ENCODE data around the gene NR1H3. TPM values are rescaled to one million over a fixed set of nuclear protein-coding genes. Genes with fewer than 3 reads are reported as not detected.

The NR1H3 gene
- total and polyA plus RNA-seq, 9 donors: 18.0 to 39.7 (median 27.3) TPM

- H3K27me3 ChIP-seq: no peaks in the 10 kb centered on the region
- DNase-seq: no peak
- peaks cover 10% of the 10 kb centered on the region for H3K4me1 ChIP-seq (ENCODE audit: insufficient read depth)
- WGBS, 3 donors: 52 to 60% (median 55%) methylated on average over 10 of the region's 10 CpGs
- H3K9me3 ChIP-seq: no peaks in the 10 kb centered on the region
- TF ChIP-seq EP300 (IDR thresholded peaks at IDR 0.05) (no peak), POLR2A (IDR thresholded peaks at IDR 0.05) (no peak)
- TF ChIP-seq, protein P1, sequence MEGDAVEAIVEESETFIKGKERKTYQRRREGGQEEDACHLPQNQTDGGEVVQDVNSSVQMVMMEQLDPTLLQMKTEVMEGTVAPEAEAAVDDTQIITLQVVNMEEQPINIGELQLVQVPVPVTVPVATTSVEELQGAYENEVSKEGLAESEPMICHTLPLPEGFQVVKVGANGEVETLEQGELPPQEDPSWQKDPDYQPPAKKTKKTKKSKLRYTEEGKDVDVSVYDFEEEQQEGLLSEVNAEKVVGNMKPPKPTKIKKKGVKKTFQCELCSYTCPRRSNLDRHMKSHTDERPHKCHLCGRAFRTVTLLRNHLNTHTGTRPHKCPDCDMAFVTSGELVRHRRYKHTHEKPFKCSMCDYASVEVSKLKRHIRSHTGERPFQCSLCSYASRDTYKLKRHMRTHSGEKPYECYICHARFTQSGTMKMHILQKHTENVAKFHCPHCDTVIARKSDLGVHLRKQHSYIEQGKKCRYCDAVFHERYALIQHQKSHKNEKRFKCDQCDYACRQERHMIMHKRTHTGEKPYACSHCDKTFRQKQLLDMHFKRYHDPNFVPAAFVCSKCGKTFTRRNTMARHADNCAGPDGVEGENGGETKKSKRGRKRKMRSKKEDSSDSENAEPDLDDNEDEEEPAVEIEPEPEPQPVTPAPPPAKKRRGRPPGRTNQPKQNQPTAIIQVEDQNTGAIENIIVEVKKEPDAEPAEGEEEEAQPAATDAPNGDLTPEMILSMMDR (IDR thresholded peaks at IDR 0.05): no peak
- no peak overlapping the region for H3K4me3 ChIP-seq
- intact Hi-C loops (cut with DNase I): loop anchor here in 2 of 4 donors (5.0 to 10.0 kb wide), 2 partner anchors 77 to 95 kb away; partner anchors contain the start of gene MYBPC3 (in 1 of the 2)
- no peak overlapping the region for H3K27ac ChIP-seq
- no peaks in the 10 kb centered on the region for H3K36me3 ChIP-seq
Observed at GRCh38 chr11:47259232-47259977, 1.6 kb downstream of the NR1H3 start.

DNA sequence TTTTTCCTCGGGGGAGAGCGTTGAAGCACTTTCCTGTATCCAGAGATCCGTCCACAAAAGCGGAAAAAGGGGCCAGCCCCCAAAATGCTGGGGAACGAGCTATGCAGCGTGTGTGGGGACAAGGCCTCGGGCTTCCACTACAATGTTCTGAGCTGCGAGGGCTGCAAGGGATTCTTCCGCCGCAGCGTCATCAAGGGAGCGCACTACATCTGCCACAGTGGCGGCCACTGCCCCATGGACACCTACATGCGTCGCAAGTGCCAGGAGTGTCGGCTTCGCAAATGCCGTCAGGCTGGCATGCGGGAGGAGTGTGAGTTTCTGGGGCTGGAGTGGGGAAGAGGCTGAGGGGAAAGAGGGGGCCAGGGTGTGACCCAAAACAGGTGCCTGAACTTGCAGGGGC is 2.6 kb downstream of the NR1H3 start:
- no peaks in the 10 kb centered on the region for H3K27me3 ChIP-seq
- intact Hi-C loops (cut with DNase I): loop anchor here in 1 of 4 donors (5.0 to 10.0 kb wide), 2 partner anchors 43 to 94 kb away; partner anchors contain the start of gene MYBPC3
- no peaks in the 10 kb centered on the region for H3K36me3 ChIP-seq
- H3K9me3 ChIP-seq: no peaks in the 10 kb centered on the region
- H3K4me3 ChIP-seq: no peak overlapping the region
- H3K4me1 ChIP-seq (ENCODE audit: insufficient read depth): peaks cover 5% of the 10 kb centered on the region
- no peak for DNase-seq
- 90 to 93% (median 91%) methylated on average over 19 of the region's 19 CpGs for WGBS, 3 donors
- H3K27ac ChIP-seq: no peak overlapping the region
- TF ChIP-seq EP300 (IDR thresholded peaks at IDR 0.05) (no peak), POLR2A (IDR thresholded peaks at IDR 0.05) (no peak)
- TF ChIP-seq, protein P1 (IDR thresholded peaks at IDR 0.05): no peak

- TF ChIP-seq POLR2A (IDR thresholded peaks at IDR 0.05): no peak
- TF ChIP-seq, protein P1 (IDR thresholded peaks at IDR 0.05): no peak
- no peak for TF ChIP-seq EP300 (IDR thresholded peaks at IDR 0.05)
- Histone ChIP-seq H3K27ac (no peak overlapping the region), H3K9me3 (no peaks in the 10 kb centered on the region), H3K27me3 (no peaks in the 10 kb centered on the region), H3K4me3 (no peak overlapping the region), H3K36me3 (no peaks in the 10 kb centered on the region), H3K4me1 (ENCODE audit: insufficient read depth) (peaks cover 5% of the 10 kb centered on the region)
- intact Hi-C loops (cut with DNase I): loop anchor here in 1 of 4 donors (5.0 to 10.0 kb wide), 2 partner anchors 44 to 93 kb away; partner anchors contain the start of gene MYBPC3
- WGBS, 3 donors: 85 to 91% (median 88%) methylated on average over 18 to 22 of the region's 22 CpGs
- no peak for DNase-seq
Observed at GRCh38 chr11:47261291-47261800, 3.5 kb downstream of the NR1H3 start.

GRCh38 chr11:47264119-47264518 is 6.3 kb downstream of the NR1H3 start:
- no peak overlapping the region for H3K4me3 ChIP-seq
- no peaks in the 10 kb centered on the region for H3K27me3 ChIP-seq
- no peaks in the 10 kb centered on the region for H3K9me3 ChIP-seq
- H3K4me1 ChIP-seq (ENCODE audit: insufficient read depth): no peaks in the 10 kb centered on the region
- no peaks in the 10 kb centered on the region for H3K36me3 ChIP-seq
- H3K27ac ChIP-seq: no peak overlapping the region
- WGBS, 3 donors: 87 to 89% (median 88%) methylated on average over 6 of the region's 6 CpGs
- TF ChIP-seq POLR2A (IDR thresholded peaks at IDR 0.05) (no peak), EP300 (IDR thresholded peaks at IDR 0.05) (no peak)
- TF ChIP-seq, protein P1 (IDR thresholded peaks at IDR 0.05): no peak
- intact Hi-C loops (cut with DNase I): loop anchor here in 1 of 4 donors (5.0 to 10.0 kb wide), 2 partner anchors 47 to 91 kb away; partner anchors contain the start of gene MYBPC3
- no peak for DNase-seq
